MG63 (cell line): ENCODE measurements around the gene CDK16. TPM values are rescaled to one million over a fixed set of nuclear protein-coding genes. Genes with fewer than 3 reads are reported as not detected.
A peak's percentile ranks its signal among the peaks of the same experiment; 100 is the strongest.

Source experiments
- DNase-seq: peaks from one replicate; pipeline ENCODE4 v3.0.0-alpha.2; 2020
- H3K27me3 ChIP-seq: fragments of 250-450 bp; sonication (Bioruptor Pico); 2 replicates; pipeline ENCODE4 v1.5.1; 2020; ENCODE audit warnings: mild to moderate bottlenecking, moderate library complexity
- H3K36me3 ChIP-seq: fragments of 250-450 bp; sonication (Bioruptor Pico); 2 replicates; pipeline ENCODE4 v1.5.1; 2020; ENCODE audit warnings: mild to moderate bottlenecking, moderate library complexity
- H3K4me3 ChIP-seq: fragments of 250-450 bp; sonication (Bioruptor Pico); 2 replicates; pipeline ENCODE4 v1.5.1; 2020; ENCODE audit warnings: mild to moderate bottlenecking, moderate library complexity
- H3K9me3 ChIP-seq: fragments of 250-450 bp; sonication (Bioruptor Pico); 2 replicates; pipeline ENCODE4 v1.5.1; 2020; ENCODE audit warnings: mild to moderate bottlenecking, moderate library complexity
- total RNA-seq: library from RNA; depleted of rRNA; stranded (reverse); fragments of >200 nt; shearing (Covaris generic); gene quantifications from 2 replicates; pipeline ENCODE4 v1.2.3, GENCODE V29; 2014; ENCODE audit warnings: low replicate concordance; rRNA removed

The CDK16 gene
- total RNA-seq = 38.2 and 71.2 TPM in 2 replicates

DNA sequence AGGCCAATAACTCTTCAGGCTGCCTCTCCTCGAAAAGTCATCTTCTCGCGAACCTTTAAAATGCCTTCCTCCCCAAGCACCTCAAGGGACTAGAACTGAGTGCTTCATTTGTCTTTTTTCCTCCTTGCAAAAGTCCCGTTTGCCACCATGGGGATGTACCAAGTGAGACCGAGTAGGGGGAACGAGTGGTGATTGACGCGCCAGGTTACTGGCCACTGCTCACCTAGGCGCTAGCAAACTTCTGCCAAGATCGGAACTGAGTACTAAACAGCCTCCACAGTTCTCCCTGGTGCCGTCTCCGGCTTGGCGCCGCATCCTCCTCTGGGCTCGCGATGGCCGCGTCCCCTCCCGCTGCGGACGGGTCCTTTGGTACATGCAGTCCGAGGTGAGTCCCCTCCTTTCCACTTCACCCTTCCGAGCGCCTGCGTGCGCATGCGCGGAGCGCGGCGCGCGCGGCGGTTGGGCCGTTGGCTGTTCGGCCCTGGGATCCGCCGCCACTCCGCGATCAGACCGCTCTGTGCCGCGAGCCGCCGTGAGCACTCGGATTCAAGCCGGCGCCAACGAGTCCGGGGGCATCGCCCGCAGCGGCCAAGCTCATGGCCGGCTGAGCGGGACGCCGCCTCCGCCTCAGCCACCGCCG lies at the start of gene CDK16:
CDK16 (plus strand) TSS at position 402 of the 640 bp plus-strand sequence. CDS start 4,877 bp downstream, outside the sequence.
- peaks cover 10% of the 10 kb centered on the region for H3K36me3 ChIP-seq
- DNase-seq = peak; percentile 66
- H3K27me3 ChIP-seq = no peaks in the 10 kb centered on the region
- peak within 1 kb of the TSS; percentile 76 for H3K4me3 ChIP-seq
- no peaks in the 10 kb centered on the region for H3K9me3 ChIP-seq

GRCh38 chrX:47169273-47169672 lies 49.2 kb upstream of the CDK16 start:
- no peak for DNase-seq
- Histone ChIP-seq H3K27me3 (no peaks in the 10 kb centered on the region), H3K4me3 (no peak overlapping the region), H3K9me3 (no peaks in the 10 kb centered on the region), H3K36me3 (no peaks in the 10 kb centered on the region; the same call in 1 of the 2 replicates)

DNA sequence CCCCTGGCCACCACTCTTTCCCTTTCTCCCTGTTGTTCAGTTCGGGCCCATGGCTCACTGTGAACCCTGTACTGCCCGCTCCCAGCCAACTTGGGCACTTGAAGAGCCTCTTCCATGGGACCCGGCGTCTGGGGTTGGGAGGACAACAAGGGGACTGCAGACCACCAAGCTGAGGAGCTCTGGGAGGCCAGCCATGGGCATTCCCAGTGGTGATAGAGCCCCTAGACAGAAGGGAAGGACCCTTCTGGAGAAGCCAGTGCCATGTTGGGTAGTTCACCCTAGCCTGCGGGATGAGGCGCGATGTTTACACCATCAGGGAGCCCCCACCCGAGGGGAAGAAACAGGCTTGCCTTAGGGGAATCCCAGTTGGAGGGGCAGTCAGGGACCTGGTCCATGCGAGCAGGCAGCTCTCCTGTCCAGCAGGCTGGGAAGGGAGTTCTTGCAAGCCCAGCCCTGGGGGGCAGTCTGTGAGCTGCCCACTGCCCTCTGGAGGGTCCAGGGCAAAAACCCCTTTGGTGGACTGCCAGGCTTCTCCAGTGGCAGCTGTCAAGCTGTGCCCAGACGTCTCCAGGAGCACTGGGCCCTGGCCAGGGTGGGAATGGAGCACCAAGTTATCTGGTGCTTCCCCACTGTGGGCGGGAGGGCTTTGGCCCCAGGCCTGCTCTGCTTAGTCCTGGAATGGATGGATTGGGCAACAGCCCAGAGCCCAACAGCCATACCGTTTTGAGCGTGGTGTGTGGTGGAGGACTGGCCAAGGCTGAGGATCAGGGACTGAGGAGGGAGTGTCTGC lies 48.6 kb upstream of the CDK16 start:
- Histone ChIP-seq H3K36me3 (no peaks in the 10 kb centered on the region; the same call in 1 of the 2 replicates), H3K9me3 (no peaks in the 10 kb centered on the region), H3K4me3 (no peak overlapping the region), H3K27me3 (no peaks in the 10 kb centered on the region)
- DNase-seq = peak; percentile 43

DNA sequence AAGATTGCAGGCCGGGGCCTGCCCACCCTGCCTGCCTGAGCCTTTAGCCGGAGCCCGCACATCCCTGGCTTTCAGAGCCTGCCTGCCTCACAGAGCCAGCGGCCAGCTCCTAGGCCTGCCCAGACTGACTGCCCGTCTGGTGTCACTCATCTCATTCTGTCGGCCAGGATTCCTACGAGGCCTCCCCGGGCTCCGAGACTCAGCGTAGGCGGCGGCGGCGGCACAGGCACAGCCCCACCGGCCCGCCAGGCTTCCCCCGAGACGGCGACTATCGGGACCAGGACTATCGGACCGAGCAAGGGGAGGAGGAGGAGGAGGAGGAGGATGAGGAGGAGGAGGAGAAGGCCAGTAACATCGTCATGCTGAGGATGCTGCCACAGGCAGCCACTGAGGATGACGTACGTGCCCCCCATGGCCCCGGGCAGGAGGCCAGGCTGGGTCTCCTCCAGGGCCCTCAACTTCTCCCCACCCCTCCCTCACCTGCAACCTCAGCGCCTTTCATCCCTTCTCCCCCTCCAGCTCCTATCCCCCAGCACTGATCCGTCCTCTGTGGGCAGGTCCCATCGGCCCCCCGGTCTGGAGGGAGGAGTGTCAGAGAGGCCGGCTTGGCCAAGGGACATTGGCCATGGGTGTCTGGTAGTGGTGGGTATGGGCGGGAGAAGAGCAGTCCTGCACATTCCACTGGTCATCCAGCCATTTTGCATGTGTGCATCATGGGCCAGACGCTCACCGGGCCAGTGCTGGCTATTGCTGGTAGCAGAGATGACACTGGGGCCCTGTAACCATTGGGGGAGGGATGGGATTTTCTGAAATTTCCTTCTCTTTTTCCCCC lies 47.4 kb upstream of the CDK16 start:
- no peak for DNase-seq
- no peak overlapping the region for H3K4me3 ChIP-seq
- H3K36me3 ChIP-seq = no peaks in the 10 kb centered on the region; the same call in 1 of the 2 replicates
- H3K27me3 ChIP-seq = no peaks in the 10 kb centered on the region
- H3K9me3 ChIP-seq = no peaks in the 10 kb centered on the region

DNA sequence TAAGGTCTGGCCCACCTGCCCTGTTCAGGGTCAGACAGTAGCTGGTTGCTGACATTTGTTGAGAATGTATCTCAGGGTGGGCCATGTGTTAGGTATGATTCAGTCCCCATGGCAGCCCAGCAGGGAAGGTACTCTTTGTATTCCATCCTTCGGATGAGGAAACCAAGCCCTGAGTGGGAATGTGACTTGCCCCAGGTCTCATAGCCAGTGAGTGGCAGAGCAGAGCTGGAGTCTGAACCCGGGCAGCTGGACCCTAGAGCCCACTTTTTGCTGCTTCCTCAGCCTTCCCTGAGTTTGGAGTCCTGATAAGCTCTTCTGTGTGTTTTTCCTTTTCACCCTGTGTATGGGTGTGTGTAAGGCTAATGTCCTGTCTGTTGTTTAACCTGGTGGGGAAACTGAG lies 46.5 kb upstream of the CDK16 start:
- Histone ChIP-seq H3K36me3 (peaks cover 4% of the 10 kb centered on the region; the same call in 1 of the 2 replicates), H3K27me3 (no peaks in the 10 kb centered on the region), H3K9me3 (no peaks in the 10 kb centered on the region), H3K4me3 (no peak overlapping the region)
- no peak for DNase-seq

- Histone ChIP-seq H3K4me3 (no peak overlapping the region), H3K27me3 (no peaks in the 10 kb centered on the region), H3K36me3 (peaks cover 4% of the 10 kb centered on the region; the same call in 1 of the 2 replicates), H3K9me3 (no peaks in the 10 kb centered on the region)
- no peak for DNase-seq
These were observed 45.9 kb upstream of the CDK16 start for GRCh38 chrX:47172549-47172948.

DNA sequence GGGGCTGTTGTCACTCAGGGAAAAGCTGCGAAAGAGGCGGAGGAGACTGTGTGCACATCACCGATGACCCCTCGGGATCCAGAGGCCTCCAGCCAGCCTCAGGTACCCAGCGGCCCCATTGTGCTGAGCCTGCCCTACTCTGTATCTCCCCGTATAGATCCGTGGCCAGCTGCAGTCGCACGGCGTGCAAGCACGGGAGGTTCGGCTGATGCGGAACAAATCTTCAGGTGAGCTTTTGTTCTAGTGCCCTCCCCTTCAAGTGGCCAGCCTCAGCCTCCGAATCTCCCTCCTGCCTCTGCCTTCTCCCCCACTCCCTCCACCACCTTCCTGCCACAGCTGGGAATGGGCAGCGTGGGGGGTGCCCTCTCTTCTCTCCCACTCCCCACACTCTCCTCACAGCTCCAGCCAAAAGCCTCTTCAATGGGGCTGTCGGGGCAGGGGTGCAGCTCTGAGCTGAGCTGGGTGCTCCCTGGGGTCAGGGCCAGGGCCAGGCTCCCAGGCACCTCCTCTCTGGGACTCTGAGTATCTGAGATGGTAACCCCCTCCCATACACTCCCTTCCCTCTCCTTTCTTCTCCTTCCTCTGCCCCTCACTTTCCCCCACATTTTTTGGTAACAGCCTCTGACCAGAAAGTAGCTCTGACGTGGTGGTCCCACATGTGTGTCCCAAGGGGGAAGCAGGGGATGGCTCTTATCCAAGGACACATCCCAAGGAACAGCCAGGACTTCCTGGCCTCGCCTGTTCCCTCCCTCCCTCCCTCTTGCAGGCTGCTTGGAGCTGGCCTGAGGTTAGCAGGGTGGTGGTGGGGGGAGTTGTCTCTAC lies 45.3 kb upstream of the CDK16 start:
- H3K4me3 ChIP-seq = no peak overlapping the region
- DNase-seq = no peak
- no peaks in the 10 kb centered on the region for H3K27me3 ChIP-seq
- H3K36me3 ChIP-seq = peaks cover 4% of the 10 kb centered on the region; the same call in 1 of the 2 replicates
- H3K9me3 ChIP-seq = no peaks in the 10 kb centered on the region

DNA sequence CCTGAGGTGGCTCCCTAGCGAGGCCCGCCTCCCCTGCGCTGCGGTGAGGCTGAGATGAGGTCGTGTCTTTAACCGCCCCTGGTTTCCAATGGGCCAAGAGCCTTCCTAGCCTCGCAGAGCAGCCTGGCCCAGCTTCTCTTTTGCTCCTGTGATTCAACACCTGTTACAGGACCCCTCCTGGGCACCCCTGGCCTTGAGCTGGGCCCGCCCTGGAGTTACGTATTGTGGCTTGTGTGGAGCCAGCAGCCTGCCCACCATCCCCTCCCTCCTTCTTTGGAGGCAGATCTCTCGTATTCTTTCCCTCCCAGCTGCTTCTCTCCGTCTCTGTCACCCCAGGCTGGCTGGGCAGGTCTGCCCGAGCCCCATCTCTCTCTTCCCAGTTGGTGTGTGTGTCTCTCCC lies 44.1 kb upstream of the CDK16 start:
- H3K9me3 ChIP-seq = no peaks in the 10 kb centered on the region
- H3K36me3 ChIP-seq = peaks cover 8% of the 10 kb centered on the region
- no peaks in the 10 kb centered on the region for H3K27me3 ChIP-seq
- no peak for DNase-seq
- H3K4me3 ChIP-seq = no peak overlapping the region

- peaks cover 8% of the 10 kb centered on the region for H3K36me3 ChIP-seq
- no peaks in the 10 kb centered on the region for H3K9me3 ChIP-seq
- no peaks in the 10 kb centered on the region for H3K27me3 ChIP-seq
- DNase-seq = no peak
- no peak overlapping the region for H3K4me3 ChIP-seq
These were observed 43.5 kb upstream of the CDK16 start for GRCh38 chrX:47174846-47175587.

GRCh38 chrX:47175588-47175980 lies 42.9 kb upstream of the CDK16 start:
- Histone ChIP-seq H3K27me3 (no peaks in the 10 kb centered on the region), H3K9me3 (no peaks in the 10 kb centered on the region), H3K4me3 (no peak overlapping the region), H3K36me3 (peaks cover 8% of the 10 kb centered on the region; the same call in 1 of the 2 replicates)
- DNase-seq = no peak

DNA sequence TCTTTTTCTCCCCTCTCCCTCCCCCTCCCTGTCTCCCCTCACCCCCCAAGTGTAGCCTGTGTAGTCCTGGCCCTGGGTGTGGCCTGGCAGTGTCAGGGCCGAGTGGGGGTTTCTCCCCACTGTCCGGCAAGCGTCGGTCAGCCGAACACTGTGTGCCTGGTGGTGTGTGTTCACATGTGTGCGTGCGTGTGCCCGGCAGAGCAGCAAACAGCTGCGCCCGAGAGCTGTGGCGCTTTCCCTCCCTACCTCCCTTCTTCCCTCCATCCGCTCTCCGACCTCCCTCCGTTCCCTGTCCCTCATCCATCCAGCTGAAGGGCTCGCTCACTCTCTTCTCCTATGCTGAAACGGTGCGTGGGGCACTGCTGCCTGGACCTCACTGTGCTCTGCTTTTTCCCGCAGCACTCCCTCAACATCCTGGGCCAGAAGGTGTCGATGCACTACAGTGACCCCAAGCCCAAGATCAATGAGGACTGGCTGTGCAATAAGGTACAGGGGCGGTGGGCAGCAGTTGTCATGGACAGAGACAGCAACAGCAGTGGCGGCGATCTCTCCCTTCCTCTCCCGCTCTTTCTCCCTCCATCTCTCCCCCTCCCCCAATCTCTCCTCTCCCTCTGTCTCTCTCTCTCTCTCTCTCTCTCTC lies 42.3 kb upstream of the CDK16 start:
- no peak for DNase-seq
- H3K4me3 ChIP-seq = no peak overlapping the region
- no peaks in the 10 kb centered on the region for H3K9me3 ChIP-seq
- H3K27me3 ChIP-seq = no peaks in the 10 kb centered on the region
- H3K36me3 ChIP-seq = peaks cover 8% of the 10 kb centered on the region; the same call in 1 of the 2 replicates

GRCh38 chrX:47177079-47177478 lies 41.4 kb upstream of the CDK16 start:
- DNase-seq = no peak
- no peaks in the 10 kb centered on the region for H3K27me3 ChIP-seq
- peaks cover 8% of the 10 kb centered on the region; the same call in 1 of the 2 replicates for H3K36me3 ChIP-seq
- H3K9me3 ChIP-seq = no peaks in the 10 kb centered on the region
- H3K4me3 ChIP-seq = no peak overlapping the region

GRCh38 chrX:47178337-47178736 lies 40.1 kb upstream of the CDK16 start:
- H3K9me3 ChIP-seq = no peaks in the 10 kb centered on the region
- DNase-seq = no peak
- no peak overlapping the region for H3K4me3 ChIP-seq
- H3K27me3 ChIP-seq = no peaks in the 10 kb centered on the region
- H3K36me3 ChIP-seq = peaks cover 8% of the 10 kb centered on the region; the same call in 1 of the 2 replicates

DNA sequence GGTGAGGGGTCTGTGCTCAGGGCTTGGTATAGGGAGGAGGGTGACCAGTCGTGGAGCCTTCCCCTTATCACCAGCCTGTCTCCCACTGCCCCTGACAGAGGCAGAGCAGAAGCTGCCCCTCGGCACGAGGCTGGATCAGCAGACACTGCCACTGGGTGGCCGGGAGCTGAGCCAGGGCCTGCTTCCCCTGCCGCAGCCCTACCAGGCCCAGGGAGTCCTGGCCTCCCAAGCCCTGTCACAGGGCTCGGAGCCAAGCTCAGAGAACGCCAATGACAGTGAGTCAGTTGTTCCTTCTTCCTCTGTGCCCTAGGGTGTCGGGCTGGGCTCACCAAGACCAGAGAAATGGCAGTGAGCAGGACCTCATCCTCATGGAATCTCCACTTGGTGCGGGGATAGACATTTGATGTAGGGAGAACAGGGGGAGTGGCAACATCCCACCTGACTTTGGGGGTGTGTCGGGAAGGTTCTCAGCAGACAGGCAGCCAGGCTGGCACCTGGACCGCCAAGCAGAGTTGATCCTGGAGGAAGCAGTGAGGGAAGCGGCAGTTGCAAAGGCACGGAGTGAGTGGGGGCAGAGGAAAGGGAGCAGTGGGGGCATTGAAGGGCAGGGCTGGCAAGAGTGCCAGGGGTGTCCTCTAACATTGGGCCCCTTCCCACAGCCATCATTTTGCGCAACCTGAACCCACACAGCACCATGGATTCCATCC lies 39.1 kb upstream of the CDK16 start:
- Histone ChIP-seq H3K4me3 (no peak overlapping the region), H3K9me3 (no peaks in the 10 kb centered on the region), H3K36me3 (peaks cover 8% of the 10 kb centered on the region; the same call in 1 of the 2 replicates), H3K27me3 (no peaks in the 10 kb centered on the region)
- DNase-seq = peak; percentile 64

- Histone ChIP-seq H3K4me3 (no peak overlapping the region), H3K27me3 (no peaks in the 10 kb centered on the region), H3K9me3 (no peaks in the 10 kb centered on the region), H3K36me3 (peaks cover 8% of the 10 kb centered on the region; the same call in 1 of the 2 replicates)
- no peak for DNase-seq
These were observed 38.6 kb upstream of the CDK16 start for GRCh38 chrX:47179928-47180255.
